Measurements from ENCODE around the gene CCIN.

CCIN gene

DNA sequence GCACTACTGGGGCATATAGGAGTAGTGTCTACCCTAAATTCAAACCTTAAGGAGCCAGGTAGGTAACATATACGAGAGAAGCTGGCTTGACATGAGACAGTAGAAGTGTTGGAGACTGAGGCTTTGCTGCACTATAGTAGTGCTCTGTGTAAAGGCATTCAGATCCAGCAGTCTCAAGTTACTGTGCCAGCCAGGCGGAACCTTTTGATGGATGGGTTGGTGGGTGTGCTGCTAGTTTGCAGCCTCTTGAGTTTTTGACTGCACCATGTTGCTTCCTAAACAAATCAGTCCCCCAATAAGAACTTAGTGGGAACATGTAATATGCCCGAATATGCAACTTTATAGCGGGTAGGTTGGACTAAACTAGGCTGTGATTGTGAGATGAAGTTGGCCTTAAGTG lies 23.0 kb downstream of the CCIN start:
- DNase-seq = no peak

- DNase-seq = no peak
Measured at GRCh38 chr9:36193023-36193422, 23.8 kb downstream of the CCIN start.

DNA sequence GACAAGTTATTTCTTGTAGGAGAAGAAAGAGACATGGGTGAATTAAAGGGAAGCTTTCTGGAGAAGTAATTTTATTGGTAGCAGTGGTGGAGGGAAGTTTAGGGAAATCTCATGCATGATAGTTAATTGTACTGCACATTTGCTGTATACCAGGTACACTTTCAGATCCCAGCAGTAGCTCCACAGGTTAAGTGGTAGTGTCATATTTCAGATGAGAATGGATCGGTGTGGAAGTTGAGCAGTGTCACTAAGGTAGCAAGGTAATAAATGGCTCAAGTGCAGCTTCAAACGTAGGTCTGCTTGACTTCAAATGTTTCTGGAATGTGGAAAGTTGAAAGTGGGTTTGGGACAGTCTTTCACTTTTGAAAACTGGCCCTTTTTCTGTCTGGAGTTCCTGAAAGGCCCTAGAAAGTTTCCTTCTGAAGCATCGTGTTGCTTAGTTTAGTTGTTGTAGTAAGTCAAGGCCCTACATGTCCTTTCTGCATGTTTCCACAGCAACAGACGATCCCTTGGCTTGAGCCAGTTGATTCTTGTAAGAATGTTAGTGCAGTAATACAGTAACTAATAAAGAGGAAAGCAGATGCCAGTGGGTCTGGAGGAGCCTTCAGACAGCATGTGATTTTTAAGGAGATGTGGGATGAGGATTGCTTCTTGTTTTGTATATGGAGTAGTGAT lies 25.3 kb downstream of the CCIN start:
- no peak for DNase-seq

DNA sequence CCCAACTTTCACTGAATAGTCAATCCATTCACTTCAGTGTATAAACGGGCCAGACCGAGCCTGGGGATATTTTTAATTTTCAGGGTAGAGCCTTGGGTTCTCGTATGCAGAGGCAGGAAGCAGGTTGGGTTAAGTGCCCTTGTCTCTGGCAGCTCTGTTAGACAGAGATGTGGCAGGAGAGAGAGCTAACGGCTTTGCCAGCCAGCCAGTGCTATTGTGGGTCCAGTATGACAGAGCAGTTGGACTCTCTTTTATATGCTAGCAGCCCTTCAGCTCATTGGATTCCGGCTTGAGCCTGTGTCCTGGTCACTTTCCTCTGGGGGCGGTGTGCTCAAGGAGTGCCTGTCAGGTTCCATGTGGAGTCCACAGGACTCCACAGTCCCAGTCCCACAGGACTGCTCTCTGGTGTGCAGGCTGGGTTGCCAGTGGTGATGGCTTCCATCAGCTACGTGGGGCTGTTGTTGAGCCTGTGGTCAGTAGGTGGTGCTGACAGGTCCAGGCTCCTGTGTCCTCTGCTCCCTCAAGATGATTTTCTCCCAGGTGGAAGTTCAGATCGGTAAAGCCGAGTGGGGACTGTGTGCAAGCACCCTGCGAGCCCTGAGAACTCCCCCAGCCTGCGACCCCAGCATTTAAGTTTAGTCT lies 35.8 kb downstream of the CCIN start:
- DNase-seq = no peak

DNA sequence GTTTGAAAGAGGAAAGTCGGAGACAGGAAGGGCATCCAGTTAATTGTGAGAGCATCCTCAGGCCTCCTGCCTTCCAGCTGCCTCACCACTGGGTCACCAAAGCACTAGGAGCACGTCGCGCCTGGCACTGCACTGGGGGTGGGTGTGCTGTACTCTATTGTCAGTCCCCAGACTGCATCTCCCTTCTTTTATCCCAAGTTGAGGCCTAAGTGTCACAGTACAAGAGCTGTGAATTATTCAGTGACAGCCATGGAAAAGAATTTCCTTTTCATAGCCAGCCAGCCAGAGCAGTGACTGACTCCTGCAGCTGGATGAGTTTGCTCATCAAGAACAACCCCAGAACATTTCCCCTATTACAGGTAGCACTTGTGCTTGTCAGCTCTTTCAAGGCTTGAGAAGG lies 37.8 kb downstream of the CCIN start:
- DNase-seq = no peak

DNA sequence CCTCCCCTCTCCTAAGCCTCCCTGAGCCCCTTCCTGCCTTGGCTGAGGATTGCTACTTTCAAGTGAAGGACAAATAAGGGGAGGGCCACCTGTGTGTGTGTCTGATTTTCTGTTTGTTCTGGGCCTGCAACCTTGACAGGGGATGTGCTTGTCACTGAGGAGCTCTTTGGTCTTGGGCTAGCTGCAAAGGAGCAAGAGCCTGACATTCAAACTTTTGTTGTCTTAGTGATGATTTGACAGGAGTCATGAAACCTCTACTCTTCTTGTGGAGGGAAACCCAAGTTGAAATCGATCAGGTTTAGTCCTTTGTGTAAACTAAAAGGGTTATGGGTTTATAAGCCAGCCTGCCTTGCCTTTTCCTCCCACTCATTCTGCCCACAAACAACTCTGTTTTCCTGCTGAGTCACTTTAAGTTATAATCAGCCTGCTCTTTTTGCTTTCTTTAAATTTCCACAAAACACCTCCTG lies 38.4 kb downstream of the CCIN start:
- DNase-seq = no peak

DNA sequence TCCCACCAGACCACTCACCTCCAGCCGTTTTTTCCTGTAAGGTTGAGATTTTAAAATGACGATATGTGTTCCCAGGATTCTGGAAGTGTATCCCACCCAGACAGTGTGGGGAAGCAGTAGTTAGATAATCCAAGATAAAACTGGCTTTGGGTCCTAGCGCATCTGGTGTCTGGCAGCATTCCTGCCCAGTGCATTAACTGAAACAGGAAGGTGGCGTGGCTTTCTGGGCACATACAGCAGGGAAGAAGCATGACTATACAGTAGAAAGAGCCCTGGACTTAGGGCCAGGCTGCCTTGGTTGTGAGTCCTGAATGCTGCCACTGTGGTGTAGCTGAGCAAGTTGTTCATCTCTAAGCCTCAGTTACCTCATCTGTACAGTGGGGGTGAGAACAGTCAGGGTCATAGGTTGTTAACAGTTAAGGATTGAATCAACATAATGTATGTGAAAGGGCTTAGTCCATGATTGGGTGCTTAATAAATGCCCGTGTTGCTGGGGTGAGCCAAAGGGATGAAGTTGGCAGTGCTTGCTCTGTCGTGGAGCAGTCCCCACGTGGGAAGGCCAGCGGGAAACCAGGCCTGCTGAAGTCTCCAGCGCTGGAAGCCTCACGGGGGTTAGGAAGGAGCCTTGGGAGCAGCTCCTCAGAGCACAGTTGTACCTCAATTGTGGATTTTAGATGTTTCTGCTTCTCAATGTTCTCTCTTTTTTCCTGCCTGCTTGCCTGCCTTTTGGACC lies 39.5 kb downstream of the CCIN start:
- DNase-seq = no peak

- DNase-seq = no peak
Measured at GRCh38 chr9:36210722-36211121, 41.5 kb downstream of the CCIN start.

DNA sequence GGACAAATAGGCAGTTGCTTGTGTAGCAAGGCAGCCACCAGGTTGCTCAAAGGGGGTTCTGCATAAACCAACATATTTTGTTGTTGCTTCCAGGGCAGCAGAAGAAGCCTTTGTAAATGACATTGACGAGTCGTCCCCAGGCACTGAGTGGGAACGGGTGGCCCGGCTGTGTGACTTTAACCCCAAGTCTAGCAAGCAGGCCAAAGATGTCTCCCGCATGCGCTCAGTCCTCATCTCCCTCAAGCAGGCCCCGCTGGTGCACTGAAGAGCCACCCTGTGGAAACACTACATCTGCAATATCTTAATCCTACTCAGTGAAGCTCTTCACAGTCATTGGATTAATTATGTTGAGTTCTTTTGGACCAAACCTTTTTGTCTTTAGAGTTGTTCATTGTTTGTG lies 42.3 kb downstream of the CCIN start:
- DNase-seq = no peak

DNA sequence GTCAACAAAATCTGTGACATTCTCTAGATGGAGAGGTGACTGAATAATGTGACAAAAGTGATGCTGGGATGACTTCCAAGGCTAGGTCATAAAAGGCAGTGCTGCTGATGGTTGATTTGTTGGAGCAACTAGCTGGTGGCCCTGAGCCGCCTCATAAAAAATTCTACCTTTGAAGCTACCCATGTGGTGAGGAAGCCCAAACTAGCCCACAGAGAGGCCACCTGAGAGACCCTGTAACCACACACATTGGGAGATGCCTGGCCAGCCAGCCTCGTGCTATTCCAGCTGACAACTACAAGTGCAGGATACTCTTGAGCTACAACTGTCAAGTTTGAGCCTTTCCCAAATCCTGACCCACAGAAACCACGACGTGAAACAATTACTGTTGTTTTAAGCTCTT lies 44.2 kb downstream of the CCIN start:
- no peak for DNase-seq

GRCh38 chr9:36213989-36214388 lies 44.8 kb downstream of the CCIN start:
- no peak for DNase-seq

DNA sequence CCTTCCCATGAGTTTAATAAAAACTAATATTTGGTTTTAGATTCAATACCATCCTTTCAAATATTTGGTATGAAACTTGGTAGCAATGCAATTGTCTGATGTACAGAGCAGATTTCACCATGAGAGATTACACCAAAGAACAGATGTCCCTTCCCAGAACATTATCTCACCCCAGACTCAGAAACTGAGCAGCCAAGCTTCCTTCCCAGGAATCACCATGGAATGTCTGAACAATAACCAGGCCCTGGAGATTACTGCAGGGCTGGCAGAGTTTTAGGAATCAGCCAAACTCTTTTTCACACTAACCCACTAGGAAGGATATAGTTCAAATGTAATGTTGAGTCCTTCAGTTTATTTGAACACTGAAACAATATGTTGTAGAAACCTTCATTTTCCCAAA lies 45.4 kb downstream of the CCIN start:
- DNase-seq = no peak

DNA sequence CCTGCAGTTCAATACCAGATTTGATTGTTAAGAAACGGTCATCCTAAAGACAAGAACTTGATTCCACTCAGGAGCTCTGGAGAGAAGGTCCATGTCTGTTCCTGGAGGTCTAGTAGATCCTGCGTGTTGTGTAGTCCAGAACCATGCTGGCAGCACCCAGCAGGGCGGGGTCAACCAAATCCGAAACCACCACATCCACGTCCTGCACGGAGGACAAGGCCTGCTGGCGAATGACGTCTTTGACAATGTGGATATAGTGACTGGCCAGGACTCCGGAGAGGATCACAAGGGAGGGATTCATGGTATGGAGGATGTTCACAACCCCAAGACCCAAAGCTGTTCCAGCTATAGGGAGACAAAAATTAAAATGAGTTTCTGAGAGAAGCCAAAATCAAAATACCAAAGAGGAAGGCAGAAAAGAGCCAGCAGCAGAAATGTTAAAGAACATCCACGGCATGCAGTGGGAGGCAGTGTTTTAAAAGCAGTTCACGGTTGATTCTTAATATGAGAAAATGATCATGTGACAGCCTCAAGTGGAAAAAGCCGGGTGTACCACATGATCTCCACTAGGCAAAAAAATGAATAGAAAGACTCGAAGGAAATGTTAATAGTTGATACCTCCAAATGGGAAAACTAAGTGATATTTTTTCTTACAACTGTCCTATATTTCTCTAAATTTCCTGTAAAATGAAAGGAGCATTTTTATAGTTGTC lies 48.2 kb downstream of the CCIN start:
- DNase-seq = no peak

DNA sequence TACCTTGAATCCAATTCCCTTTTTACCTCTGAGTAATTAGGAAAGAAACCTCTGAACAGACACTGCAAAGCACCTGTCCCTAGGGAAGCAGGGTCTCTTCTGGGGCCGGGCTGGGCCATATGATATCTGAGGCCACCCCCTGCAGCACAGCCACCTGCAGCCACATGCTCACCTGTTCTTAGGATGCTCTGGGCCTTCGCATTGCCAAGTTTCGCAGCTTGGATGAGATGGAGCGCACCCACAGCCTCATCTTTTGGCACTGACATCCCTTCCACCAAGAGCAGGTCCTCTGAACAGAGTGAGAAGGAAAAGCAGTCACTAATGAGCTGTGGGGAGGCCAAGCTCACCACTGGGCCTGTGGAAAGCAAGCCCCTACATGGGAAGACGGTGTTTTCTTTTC lies 48.8 kb downstream of the CCIN start:
- no peak for DNase-seq

- no peak for DNase-seq
Measured at GRCh38 chr9:36218411-36218901, 49.3 kb downstream of the CCIN start.
